GOT3 (cell line): Measurements from ENCODE around the gene LIN28A.
A peak's percentile ranks its signal among the peaks of the same experiment; 100 is the strongest.

Experiments
- DNase-seq: peaks from one replicate; lab custom pipeline; 2025; ENCODE audit warnings: mixed read lengths; lab: John Stamatoyannopoulos, UW

LIN28A gene

GRCh38 chr1:26434161-26434752 lies 23.6 kb downstream of the LIN28A start:
- no peak for DNase-seq

GRCh38 chr1:26438041-26438440 lies 27.4 kb downstream of the LIN28A start:
- DNase-seq = no peak

- DNase-seq = no peak
Measured at GRCh38 chr1:26440259-26440658, 29.6 kb downstream of the LIN28A start.

GRCh38 chr1:26449868-26450267 lies 39.3 kb downstream of the LIN28A start:
- DNase-seq = no peak

- no peak for DNase-seq
Measured at GRCh38 chr1:26450908-26451307, 40.3 kb downstream of the LIN28A start.

GRCh38 chr1:26452459-26453183 lies 42.0 kb downstream of the LIN28A start:
- no peak for DNase-seq

- no peak for DNase-seq
Measured at GRCh38 chr1:26459148-26459547, 48.5 kb downstream of the LIN28A start.

- DNase-seq = no peak
Measured at GRCh38 chr1:26459573-26460031, 49.0 kb downstream of the LIN28A start.

GRCh38 chr1:26468911-26469310 lies 58.3 kb downstream of the LIN28A start:
- DNase-seq = no peak

GRCh38 chr1:26469558-26469957 lies 58.9 kb downstream of the LIN28A start:
- DNase-seq = no peak

- no peak for DNase-seq
Measured at GRCh38 chr1:26470878-26471497, 60.4 kb downstream of the LIN28A start.

GRCh38 chr1:26471498-26472319 lies 61.1 kb downstream of the LIN28A start:
- peak; percentile 53 for DNase-seq

- peak; percentile 76 for DNase-seq
Measured at GRCh38 chr1:26472320-26472900, 61.8 kb downstream of the LIN28A start, which contains the start of gene HMGN2. TSS of gene HMGN2 (plus strand) at chr1:26472440. CDS start at chr1:26472613, 173 bp downstream.

- DNase-seq = peak; percentile 76
Measured at GRCh38 chr1:26472901-26473845, 62.6 kb downstream of the LIN28A start.

GRCh38 chr1:26474818-26475217 lies 64.2 kb downstream of the LIN28A start:
- DNase-seq = no peak

- no peak for DNase-seq
Measured at GRCh38 chr1:26475989-26476388, 65.4 kb downstream of the LIN28A start.

GRCh38 chr1:26476958-26477357 lies 66.3 kb downstream of the LIN28A start:
- DNase-seq = no peak

GRCh38 chr1:26477446-26478152 lies 67.0 kb downstream of the LIN28A start:
- no peak for DNase-seq

- no peak for DNase-seq
Measured at GRCh38 chr1:26478159-26478558, 67.5 kb downstream of the LIN28A start.

- no peak for DNase-seq
Measured at GRCh38 chr1:26478988-26479387, 68.4 kb downstream of the LIN28A start.
